NCI-H345 (cell line): Measurements from ENCODE around the gene LRP1B.
"Not testable (repeated sequence)": the region's sequence is repeated elsewhere in the genome, so short reads cannot be mapped to it uniquely, and the experiment has no call there.

ENCODE experiments used
- DNase-seq: peaks from one replicate; lab custom pipeline; 2025; lab: John Stamatoyannopoulos, UW

Gene LRP1B

GRCh38 chr2:140604096-140604495, 1526.7 kb downstream of the LRP1B start:
- no peak for DNase-seq

GRCh38 chr2:140603416-140603815, 1527.4 kb downstream of the LRP1B start:
- no peak for DNase-seq

- no peak for DNase-seq
Measured at GRCh38 chr2:140601801-140602200, 1529.0 kb downstream of the LRP1B start.

GRCh38 chr2:140601342-140601741, 1529.5 kb downstream of the LRP1B start:
- no peak for DNase-seq

- no peak for DNase-seq
Measured at GRCh38 chr2:140600116-140600515, 1530.7 kb downstream of the LRP1B start.

GRCh38 chr2:140597836-140598235, 1533.0 kb downstream of the LRP1B start:
- DNase-seq, result no peak

- no peak for DNase-seq
Measured at GRCh38 chr2:140597205-140597604, 1533.6 kb downstream of the LRP1B start.

- no peak for DNase-seq
Measured at GRCh38 chr2:140596447-140596846, 1534.4 kb downstream of the LRP1B start.

- no peak for DNase-seq
Measured at GRCh38 chr2:140595107-140595506, 1535.7 kb downstream of the LRP1B start.

- DNase-seq, result no peak
Measured at GRCh38 chr2:140593132-140593531, 1537.7 kb downstream of the LRP1B start.

GRCh38 chr2:140589696-140590095, 1541.1 kb downstream of the LRP1B start:
- DNase-seq, result no peak

GRCh38 chr2:140589273-140589672, 1541.5 kb downstream of the LRP1B start:
- no peak for DNase-seq

GRCh38 chr2:140586379-140586778, 1544.4 kb downstream of the LRP1B start:
- no peak for DNase-seq

- no peak for DNase-seq
Measured at GRCh38 chr2:140585016-140585415, 1545.8 kb downstream of the LRP1B start.

- no peak for DNase-seq
Measured at GRCh38 chr2:140584471-140584870, 1546.3 kb downstream of the LRP1B start.

GRCh38 chr2:140580532-140581151, 1550.2 kb downstream of the LRP1B start:
- no peak for DNase-seq

GRCh38 chr2:140577453-140577852, 1553.4 kb downstream of the LRP1B start:
- DNase-seq, result no peak

GRCh38 chr2:140567734-140568133, 1563.1 kb downstream of the LRP1B start:
- no peak for DNase-seq

- DNase-seq, result no peak
Measured at GRCh38 chr2:140565756-140566155, 1565.1 kb downstream of the LRP1B start.

GRCh38 chr2:140555701-140556100, 1575.1 kb downstream of the LRP1B start:
- no peak for DNase-seq

- DNase-seq, result no peak
Measured at GRCh38 chr2:140552634-140553033, 1578.2 kb downstream of the LRP1B start.

- DNase-seq, result no peak
Measured at GRCh38 chr2:140551287-140551686, 1579.5 kb downstream of the LRP1B start.

- DNase-seq, result no peak
Measured at GRCh38 chr2:140550821-140551220, 1580.0 kb downstream of the LRP1B start.

GRCh38 chr2:140544769-140545168, 1586.0 kb downstream of the LRP1B start:
- not testable (repeated sequence) for DNase-seq
